HepG2 (cell line): ENCODE results near the gene C1QTNF3.

ENCODE experiments used
- BCL3 ChIP-seq: sonication (generic); formaldehyde crosslinking; IDR thresholded peaks from 2 replicates; pipeline ENCODE4 v1.5.1; 2020; ENCODE audit warnings: mild to moderate bottlenecking, missing genetic modification reagents, moderate library complexity
- CEBPG ChIP-seq: IDR thresholded peaks from 2 replicates; pipeline ENCODE4 v1.6.1; 2016
- CTCF ChIP-seq: sonication (generic); formaldehyde crosslinking; IDR thresholded peaks from 2 replicates; pipeline ENCODE4 v1.5.0; 2020; ENCODE audit warnings: mild to moderate bottlenecking, missing genetic modification reagents, moderate library complexity
- FOXA3 ChIP-seq: IDR thresholded peaks from 2 replicates; pipeline ENCODE4 v1.6.1; 2016; ENCODE audit warnings: missing genetic modification reagents, missing compliant biosample characterization
- FOXM1 ChIP-seq: sonication (generic); formaldehyde crosslinking; IDR thresholded peaks from 2 replicates; pipeline ENCODE4 v1.5.0; 2020; ENCODE audit warnings: missing genetic modification reagents
- HDAC1 ChIP-seq: sonication (generic); formaldehyde crosslinking; IDR thresholded peaks from 2 replicates; pipeline ENCODE4 v1.5.1; 2020; ENCODE audit warnings: mild to moderate bottlenecking, missing genetic modification reagents
- MAFK ChIP-seq, 2 experiments: IDR thresholded peaks in 1 of 2; conservative IDR thresholded peaks in 1 of 2; 2 replicates each; pipeline ENCODE4 v1.6.1; 2011; ENCODE audit warnings: improper control_type of control experiment in 2 of 2, low read length in 2 of 2
- MXI1 ChIP-seq: IDR thresholded peaks from 3 replicates; pipeline ENCODE4 v1.6.1; 2012; ENCODE audit warnings: low read depth, low read length, inconsistent platforms, borderline replicate concordance
- NFE2L1 ChIP-seq: sonication (generic); formaldehyde crosslinking; IDR thresholded peaks from 2 replicates; pipeline ENCODE4 v1.4.0; 2020; ENCODE audit warnings: missing genetic modification reagents, mild to moderate bottlenecking, borderline replicate concordance
- TF ChIP-seq, protein P1 (sequence below): fragments of 450-650 bp; IDR thresholded peaks from 2 replicates; pipeline ENCODE4 v1.6.1; 2017; ENCODE audit warnings: mild to moderate bottlenecking

DNA sequence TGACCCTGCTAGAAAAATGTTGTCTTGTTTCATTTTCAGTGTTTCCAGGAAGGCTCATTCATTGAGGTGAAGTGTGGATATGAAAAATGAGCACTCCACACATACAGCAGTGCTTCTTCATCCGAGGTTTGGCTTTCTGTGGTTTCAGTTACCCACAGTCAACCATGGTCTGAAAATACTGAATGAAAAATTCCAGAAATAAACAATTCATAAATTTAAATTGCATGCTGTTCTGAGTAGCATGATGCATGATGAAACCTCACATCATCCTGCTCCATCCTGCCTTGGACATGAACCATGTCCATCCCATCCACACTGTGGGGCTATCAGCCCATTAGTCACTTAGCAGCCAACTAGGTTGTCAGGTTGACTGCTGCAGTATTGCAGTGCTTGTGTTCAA lies 48.2 kb downstream of the C1QTNF3 start:
- TF ChIP-seq MXI1: no peak
- TF ChIP-seq FOXM1: no peak
- TF ChIP-seq CEBPG (CRISPR knock-in tag): no peak
- TF ChIP-seq MAFK (conservative IDR thresholded peaks at IDR 0.05 in 1 of 2, IDR thresholded peaks at IDR 0.05 in 1 of 2; ENCODE audit: low read length in 2 of 2): no peak
- TF ChIP-seq BCL3 (CRISPR knock-in tag): no peak
- TF ChIP-seq, protein P1, sequence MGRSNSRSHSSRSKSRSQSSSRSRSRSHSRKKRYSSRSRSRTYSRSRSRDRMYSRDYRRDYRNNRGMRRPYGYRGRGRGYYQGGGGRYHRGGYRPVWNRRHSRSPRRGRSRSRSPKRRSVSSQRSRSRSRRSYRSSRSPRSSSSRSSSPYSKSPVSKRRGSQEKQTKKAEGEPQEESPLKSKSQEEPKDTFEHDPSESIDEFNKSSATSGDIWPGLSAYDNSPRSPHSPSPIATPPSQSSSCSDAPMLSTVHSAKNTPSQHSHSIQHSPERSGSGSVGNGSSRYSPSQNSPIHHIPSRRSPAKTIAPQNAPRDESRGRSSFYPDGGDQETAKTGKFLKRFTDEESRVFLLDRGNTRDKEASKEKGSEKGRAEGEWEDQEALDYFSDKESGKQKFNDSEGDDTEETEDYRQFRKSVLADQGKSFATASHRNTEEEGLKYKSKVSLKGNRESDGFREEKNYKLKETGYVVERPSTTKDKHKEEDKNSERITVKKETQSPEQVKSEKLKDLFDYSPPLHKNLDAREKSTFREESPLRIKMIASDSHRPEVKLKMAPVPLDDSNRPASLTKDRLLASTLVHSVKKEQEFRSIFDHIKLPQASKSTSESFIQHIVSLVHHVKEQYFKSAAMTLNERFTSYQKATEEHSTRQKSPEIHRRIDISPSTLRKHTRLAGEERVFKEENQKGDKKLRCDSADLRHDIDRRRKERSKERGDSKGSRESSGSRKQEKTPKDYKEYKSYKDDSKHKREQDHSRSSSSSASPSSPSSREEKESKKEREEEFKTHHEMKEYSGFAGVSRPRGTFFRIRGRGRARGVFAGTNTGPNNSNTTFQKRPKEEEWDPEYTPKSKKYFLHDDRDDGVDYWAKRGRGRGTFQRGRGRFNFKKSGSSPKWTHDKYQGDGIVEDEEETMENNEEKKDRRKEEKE: no peak
- no peak for TF ChIP-seq HDAC1
- TF ChIP-seq FOXA3 (CRISPR knock-in tag): no peak
- peak; percentile 65 for TF ChIP-seq CTCF (CRISPR knock-in tag)
- no peak for TF ChIP-seq NFE2L1
